ENCODE data around the gene FA2H.
"Not testable (repeated sequence)": the region's sequence is repeated elsewhere in the genome, so short reads cannot be mapped to it uniquely, and the experiment has no call there.

FA2H gene

DNA sequence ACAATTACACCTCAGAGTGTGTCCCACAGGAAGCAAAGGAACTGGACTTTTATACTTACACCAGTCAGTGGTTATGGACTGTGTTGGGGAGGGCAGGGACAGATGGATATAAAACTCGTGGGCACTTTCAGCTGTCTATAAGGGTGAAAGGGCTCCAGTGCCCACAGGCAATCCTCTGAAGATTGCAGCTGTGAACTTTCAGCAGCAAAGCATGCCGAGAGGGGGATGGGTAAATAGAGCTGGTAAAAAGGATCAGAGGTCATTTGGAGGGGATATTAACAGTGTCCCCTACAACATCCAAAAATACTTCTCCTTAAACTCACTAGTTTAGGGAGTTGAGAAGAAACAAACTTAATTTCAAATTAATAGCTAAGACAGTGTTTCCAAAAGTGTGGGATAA is 94.6 kb downstream of the FA2H start:
- no peak for DNase-seq (ENCODE audit: low read depth)

DNA sequence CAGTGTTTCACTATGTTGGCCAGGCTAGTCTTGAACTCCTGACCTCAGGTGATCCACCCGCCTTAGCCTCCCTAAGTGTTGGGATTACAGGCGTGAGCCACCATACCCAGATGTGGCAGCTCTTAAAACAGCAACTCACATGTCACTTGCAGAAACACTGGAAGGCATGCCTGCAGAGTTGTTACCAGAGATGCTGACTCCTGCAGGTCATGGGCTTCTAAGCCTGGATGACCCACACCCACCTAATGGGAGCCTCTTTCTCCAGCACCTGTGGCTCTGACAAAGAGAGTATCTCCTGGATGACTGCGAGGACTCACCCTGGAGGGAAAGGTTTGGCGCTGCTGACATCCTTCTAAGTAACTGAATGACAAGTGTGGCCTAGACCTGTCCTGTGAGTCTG is 96.8 kb downstream of the FA2H start:
- no peak for DNase-seq (ENCODE audit: low read depth)

DNA sequence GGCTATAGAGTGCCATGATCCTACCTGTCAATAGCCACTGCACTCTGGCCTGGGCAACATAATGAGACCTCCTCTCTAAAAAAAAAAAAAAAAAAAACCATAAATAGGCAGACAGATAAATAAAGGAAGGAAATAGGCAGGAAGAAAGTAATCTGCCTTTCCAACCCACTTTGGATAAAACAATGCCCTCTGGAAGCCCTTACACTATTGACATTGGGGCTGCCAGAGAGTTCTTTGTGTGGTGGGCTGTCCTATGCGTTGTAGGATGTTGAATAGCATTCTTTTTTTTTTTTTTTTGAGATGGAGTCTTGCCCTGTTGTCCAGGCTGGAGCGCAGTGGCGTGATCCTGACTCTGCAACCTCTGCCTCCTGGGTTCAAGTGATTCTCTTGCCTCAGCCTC is 100.7 kb downstream of the FA2H start:
- DNase-seq (ENCODE audit: low read depth), result no peak

DNA sequence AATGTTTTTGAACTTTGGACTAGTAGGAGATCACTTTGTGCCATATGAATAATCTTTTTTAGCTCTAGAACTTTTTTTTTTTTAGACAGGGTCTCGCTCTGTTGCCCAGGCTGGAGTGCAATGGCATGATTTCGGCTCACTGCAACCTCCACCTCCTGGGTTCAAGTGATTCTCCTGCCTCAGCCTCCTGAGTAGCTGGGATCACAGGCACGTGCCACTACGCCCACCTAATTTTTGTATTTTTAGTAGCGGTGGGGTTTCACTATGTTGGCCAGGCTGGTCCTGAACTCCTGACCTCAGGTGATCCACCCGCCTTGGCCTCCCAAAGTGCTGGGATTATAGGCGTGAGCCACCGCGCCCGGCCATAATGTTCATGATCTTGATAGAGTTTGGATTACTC is 105.7 kb downstream of the FA2H start:
- DNase-seq (ENCODE audit: low read depth), result not testable (repeated sequence)

DNA sequence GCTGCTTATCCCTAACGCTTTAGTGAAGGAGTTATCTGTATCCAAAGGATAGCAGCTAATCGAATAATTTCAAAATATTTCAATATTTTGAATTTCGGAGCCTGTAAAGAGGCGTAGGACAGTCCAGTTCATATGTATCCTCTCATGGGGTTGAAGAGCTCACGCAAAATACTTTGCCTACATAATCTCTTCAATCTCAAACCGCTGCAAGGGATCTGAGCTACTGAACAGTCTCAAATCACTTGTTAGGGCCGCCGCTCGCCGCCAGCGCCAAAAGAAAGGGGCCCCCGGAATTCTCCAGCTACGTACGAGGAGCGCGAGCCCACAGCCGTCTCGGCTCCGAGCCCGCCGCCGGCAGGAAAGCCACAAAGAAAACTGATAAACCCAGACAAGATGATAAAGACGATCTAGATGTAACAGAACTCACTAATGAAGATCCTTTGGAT is 107.3 kb downstream of the FA2H start:
- DNase-seq (ENCODE audit: low read depth), result peak; percentile 7

DNA sequence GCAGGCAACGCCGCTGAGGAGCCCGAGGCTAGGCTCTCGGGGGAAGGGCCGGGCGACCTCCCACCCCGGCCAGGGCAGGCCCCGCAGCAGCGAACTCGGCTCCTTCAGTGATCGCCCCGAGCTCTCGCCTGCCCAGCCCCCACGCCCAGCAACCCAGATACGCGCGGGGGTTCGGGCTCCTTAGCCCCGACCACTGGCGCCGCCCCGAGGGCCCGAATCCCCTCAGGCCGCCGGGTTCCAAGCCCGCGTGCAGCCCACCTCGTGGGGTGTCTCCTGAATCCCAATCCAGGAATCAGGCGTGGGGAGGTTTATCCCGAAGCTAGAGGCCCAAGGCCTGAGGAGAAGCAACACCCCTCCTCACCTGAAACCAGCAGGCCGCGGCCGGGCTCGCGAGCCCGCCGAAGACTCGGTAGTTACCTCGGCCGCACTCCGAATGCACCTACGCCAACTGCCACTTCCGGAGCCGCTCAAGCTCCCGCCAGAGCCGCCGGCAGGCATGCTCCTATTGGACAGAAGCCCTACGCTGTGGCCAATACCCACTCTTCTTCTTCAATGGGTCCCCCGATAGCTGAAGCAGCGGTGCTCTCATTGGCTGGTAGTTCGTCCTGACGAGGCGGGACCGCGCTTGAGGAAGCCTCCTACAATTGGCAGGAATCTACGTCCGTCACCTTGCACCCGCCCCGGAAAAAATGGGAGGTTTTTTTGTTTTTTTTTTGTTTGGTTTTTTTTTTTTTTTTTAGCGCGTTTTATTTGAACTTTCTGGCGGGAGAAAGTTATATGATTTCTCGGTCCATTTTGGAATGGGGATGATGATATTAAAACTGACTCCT is 108.0 kb downstream of the FA2H start, which contains the start of gene RFWD3:
TSS of gene RFWD3 (minus strand) at position 453 of the 830 bp plus-strand sequence. CDS start 5,428 bp downstream, outside the sequence.
- DNase-seq (ENCODE audit: low read depth), result peak; percentile 90

DNA sequence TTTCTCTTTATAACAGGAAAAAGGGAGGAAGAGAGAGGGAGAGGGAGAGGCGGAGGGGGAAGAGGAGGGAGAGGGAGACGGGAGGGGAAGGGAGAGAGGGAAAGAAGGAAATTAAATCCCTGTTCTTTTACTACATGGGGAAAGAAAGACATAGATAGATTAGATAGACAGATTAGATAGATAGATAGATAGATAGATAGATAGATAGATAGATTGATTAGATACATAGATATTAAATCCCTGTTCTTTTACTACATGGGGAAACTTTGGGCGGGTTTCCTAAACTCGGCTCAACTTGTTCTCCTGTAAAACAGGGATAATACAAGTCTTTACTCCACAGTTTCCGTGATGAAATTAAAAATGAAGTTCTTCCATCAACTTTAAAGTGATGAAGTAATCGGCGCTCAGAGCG is 108.6 kb downstream of the FA2H start:
- DNase-seq (ENCODE audit: low read depth), result no peak

Measured in stimulated activated CD8-positive, alpha-beta memory T cell treated with anti-CD3 and anti-CD28 coated beads, Interleukin-12 subunit alpha, Interleukin-12 subunit beta, amount 100 ng/mL, for 4 hours (primary cell).